GM12878 (cell line): Measurements from ENCODE around the gene LEUTX. TPM values are rescaled to one million over a fixed set of nuclear protein-coding genes. Genes with fewer than 3 reads are reported as not detected.

Source experiments
- ATF3 ChIP-seq: IDR thresholded peaks from 2 replicates; pipeline ENCODE4 v1.6.1; 2011; ENCODE audit warnings: low read depth, mild to moderate bottlenecking, low read length, moderate library complexity, borderline replicate concordance; ENCODE audit errors: extremely low read depth
- HSF1 ChIP-seq: fragments of 150-350 bp; IDR thresholded peaks from 2 replicates; pipeline ENCODE4 v1.6.1; 2014; ENCODE audit warnings: mild to moderate bottlenecking, low read depth, low read length
- MAX ChIP-seq: IDR thresholded peaks from 2 replicates; pipeline ENCODE4 v1.6.1; 2012; ENCODE audit warnings: low read depth, low read length, improper control_type of control experiment
- NFIC ChIP-seq: IDR thresholded peaks from 2 replicates; pipeline ENCODE4 v1.6.1; 2012; ENCODE audit warnings: low read depth, mild to moderate bottlenecking, inconsistent platforms, low read length, moderate library complexity
- POLR2AphosphoS2 ChIP-seq: IDR thresholded peaks from 2 replicates; pipeline ENCODE4 v1.6.1; 2011; ENCODE audit warnings: low read depth, mild to moderate bottlenecking, low read length, improper control_type of control experiment, moderate library complexity
- RELA ChIP-seq: fragments of 450-650 bp; IDR thresholded peaks from 2 replicates; pipeline ENCODE4 v1.8.0; 2014; ENCODE audit warnings: borderline replicate concordance; ENCODE audit not compliant: partially characterized antibody
- REST ChIP-seq: IDR thresholded peaks from 2 replicates; pipeline ENCODE4 v1.6.1; 2012; ENCODE audit warnings: mild to moderate bottlenecking, low read depth, low read length
- SKIL ChIP-seq: fragments of 450-650 bp; IDR thresholded peaks from 2 replicates; pipeline ENCODE4 v1.6.1; 2017; ENCODE audit warnings: mild to moderate bottlenecking, low read depth, inconsistent platforms; ENCODE audit not compliant: poor library complexity, severe bottlenecking
- YBX1 ChIP-seq: fragments of 450-650 bp; IDR thresholded peaks from 2 replicates; pipeline ENCODE4 v1.6.1; 2016; ENCODE audit warnings: antibody characterized with exemption
- ZNF207 ChIP-seq: fragments of 450-650 bp; IDR thresholded peaks from 2 replicates; pipeline ENCODE4 v1.6.1; 2014; ENCODE audit warnings: antibody characterized with exemption, mild to moderate bottlenecking, borderline replicate concordance
- ZNF24 ChIP-seq: fragments of 450-650 bp; IDR thresholded peaks from 2 replicates; pipeline ENCODE4 v1.6.1; 2017; ENCODE audit warnings: antibody characterized with exemption, mild to moderate bottlenecking
- ZNF687 ChIP-seq: fragments of 450-650 bp; IDR thresholded peaks from 2 replicates; pipeline ENCODE4 v1.6.1; 2017; ENCODE audit warnings: mild to moderate bottlenecking, moderate library complexity
- polyA plus RNA-seq, 11 experiments: library from polyadenylated mRNA; depleted of rRNA in 4 of 11; unstranded in 6 of 11; stranded (reverse) in 5 of 11; fragments of >200 nt; fragmentation: Nextera tagmentation in 4 of 11; fragmentation: Illumina TruSeq in 1 of 11; extraction: Ambion mirVana in 4 of 11; extraction: Trizol in 1 of 11; gene quantifications; 1 replicate in 1 of 11; 2 replicates in 10 of 11; pipeline versions ENCODE4 v1.2.1 to v1.2.3, GENCODE V29; 2011 to 2016; ENCODE audit warnings: inconsistent platforms in 2 of 11, missing spikeins in 2 of 11, low read depth in 1 of 11
- total RNA-seq, 4 experiments: library from RNA; depleted of rRNA in 3 of 4; stranded (reverse); fragments of >200 nt in 3 of 4; fragmentation: Illumina TruSeq in 1 of 4; extraction: Trizol in 1 of 4; gene quantifications; 2 replicates each; pipeline versions ENCODE4 v1.2.1 to v1.2.3, GENCODE V29; 2013 to 2021

LEUTX gene
- total and polyA plus RNA-seq, 10 of the 15 experiments (the other 5 are each of a cell fraction or from before 2014, with no cell fraction given): 0.29 to 0.46 (median 0.40) TPM; not detected in 4

GRCh38 chr19:39833464-39834286 is 55.0 kb downstream of the LEUTX start, which contains the start of gene DYRK1B (continued):
- TF ChIP-seq HSF1 (no peak; the same call in 1 of the 2 replicates), YBX1 (no peak), REST (no peak), ZNF24 (no peak), ZNF207 (peak; percentile 45), MAX (peak; percentile 100), RELA (peak; percentile 87), ATF3 (peak; percentile 97), ZNF687 (no peak), POLR2AphosphoS2 (peak; percentile 92), NFIC (no peak), SKIL (no peak)
